HG03378 (cell line): ENCODE measurements around the gene ADAM10.

Experiments
- ATAC-seq: cut with Tn5 transposase; IDR thresholded peaks from one replicate; pipeline ENCODE4 v1.9.1; 2021; ENCODE audit warnings: mild to moderate bottlenecking, moderate library complexity; ENCODE audit not compliant: unreplicated experiment

The ADAM10 gene

GRCh38 chr15:58587486-58587885, 162.0 kb downstream of the ADAM10 start:
- ATAC-seq = no peak

GRCh38 chr15:58585693-58586443, 163.6 kb downstream of the ADAM10 start:
- ATAC-seq = no peak

DNA sequence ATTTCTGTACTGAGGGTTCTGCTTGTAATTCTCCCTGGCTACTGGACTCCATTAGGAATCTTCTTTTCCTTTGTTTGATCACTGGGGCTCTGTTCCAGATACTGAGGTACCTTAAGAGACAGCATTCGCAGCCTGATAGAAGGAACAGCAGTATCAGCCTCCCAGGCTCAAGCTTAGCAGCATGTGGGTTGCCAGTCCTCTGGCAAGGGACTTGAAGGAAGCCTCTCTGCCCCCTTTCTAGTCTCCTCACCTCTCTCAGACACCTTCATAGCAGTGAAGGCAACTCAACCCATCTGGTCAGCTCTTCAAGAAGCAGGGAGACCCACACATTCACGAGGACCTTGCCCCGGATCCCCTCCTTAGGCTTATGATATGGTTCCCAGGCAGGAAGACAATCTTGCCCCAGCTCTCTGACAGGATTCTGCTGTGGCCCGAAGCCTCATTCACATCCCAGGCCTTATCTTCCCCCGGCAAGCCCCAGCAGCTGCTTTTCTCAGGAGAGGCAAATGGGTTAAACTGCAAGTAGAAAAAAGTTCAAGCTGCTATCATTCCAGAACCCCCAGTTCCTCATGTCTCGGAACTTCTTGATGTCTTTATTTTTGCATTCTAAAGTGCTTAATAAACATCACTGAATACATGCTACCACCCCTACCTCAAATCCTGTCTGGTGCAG, 164.6 kb downstream of the ADAM10 start:
- ATAC-seq = no peak

DNA sequence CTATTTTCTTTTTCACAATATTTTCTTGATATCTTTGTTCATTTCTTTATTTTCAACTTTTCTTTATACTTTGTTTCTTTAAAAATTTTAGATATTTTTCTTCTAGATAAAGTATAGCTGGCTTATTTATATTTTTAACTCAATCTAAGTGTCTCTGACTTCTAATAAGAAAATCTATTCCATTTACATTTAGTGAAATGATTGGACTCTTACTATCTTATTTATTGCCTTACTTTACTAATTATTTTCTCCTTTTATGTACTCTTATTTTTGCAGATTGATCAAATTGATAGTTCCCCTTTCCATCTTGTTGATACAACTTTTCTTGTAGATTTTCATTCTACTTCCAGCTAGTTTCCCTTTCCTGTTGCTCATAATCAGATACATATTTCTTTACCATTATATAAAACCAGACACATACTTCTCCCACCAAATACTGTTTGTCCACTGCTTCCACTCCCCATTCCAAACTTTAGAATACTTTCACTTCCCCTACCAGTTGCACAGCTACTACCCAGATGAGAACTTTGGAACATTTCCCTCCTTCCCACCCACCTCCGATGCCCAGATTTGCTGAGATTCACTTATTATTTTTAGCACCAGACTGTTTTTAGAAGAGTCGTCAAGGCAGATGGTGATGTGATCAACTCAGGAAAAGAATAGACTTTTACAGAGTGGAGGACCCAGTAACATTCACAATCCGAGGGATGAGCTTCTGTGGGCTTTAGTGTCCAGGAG, 166.2 kb downstream of the ADAM10 start:
- ATAC-seq = no peak

DNA sequence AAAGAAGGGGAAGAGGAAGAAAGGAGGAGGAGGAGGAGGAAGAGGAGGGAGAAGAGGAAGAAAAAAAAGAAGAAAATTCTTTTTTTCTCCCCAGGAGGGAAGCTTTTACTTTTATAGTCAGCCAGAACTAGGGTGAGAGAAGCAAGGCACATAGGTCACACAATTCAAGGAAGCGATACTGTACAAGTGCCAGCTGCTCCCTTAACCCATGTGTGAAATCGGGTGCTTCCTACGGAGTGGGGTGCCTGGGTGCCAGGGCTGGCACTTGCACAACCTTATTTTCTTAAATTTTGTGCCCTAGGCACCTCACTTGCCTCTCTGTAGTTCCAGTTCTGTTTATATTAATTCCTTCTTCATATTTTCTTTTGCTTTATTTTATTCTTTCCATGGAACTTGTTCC, 167.3 kb downstream of the ADAM10 start:
- no peak for ATAC-seq

DNA sequence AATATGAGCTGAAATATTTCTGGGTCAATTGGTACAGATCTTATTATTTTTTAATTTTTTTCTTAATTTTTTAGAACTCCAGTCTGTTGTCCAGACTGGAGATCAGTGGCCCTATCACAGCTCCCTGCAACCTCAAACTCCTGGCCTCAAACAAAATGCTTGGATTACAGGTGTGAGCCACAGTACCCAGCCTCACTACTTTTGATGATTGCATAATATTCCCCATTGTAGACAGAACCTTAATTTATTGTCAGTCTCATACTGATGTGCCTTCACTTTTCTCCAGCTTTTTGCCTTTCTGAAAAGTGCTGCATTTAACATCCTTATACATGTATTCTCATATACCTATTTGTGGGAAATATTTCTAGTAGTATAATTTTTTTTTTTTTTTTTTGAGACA, 172.8 kb downstream of the ADAM10 start:
- ATAC-seq = no peak

- no peak for ATAC-seq
Measured at GRCh38 chr15:58575045-58575786, 174.3 kb downstream of the ADAM10 start.

DNA sequence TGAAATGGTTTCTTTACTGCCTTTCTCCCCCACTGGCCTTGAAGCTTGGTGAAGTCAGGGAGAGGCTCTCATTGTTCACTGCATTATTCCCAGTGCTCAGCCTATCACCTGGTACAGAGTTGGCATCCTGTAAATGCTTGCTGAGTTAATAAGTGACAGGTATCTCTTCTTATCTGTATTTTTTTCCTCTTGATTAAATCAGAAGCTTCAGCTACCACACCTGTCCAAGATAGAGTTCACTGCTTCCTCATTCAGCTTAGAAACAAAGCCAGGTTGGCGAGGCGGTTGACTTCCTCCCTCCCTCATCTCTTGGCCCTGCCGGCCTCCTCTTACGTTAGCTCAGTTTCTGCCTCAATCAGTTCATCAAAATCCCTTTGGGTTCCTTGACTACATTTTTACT, 174.9 kb downstream of the ADAM10 start:
- no peak for ATAC-seq

DNA sequence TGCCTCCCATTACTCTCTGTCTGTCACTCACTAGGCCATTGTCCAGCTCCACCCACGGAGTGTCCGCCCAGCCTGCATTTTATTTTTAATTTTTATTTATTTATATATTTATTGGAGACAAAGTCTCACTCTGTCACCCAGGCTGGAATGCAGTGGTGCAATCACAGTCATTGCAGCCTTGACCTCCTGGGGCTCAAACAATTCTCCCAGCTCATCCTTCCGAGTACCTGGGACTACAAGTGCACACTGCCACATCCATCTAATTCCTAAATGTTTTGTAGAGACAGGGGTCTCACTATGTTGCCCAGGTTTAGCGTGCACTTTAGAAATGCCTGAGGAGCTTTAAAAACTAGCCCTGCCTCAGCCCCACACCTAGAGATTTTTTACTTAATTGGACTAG, 176.2 kb downstream of the ADAM10 start:
- no peak for ATAC-seq

GRCh38 chr15:58572521-58572920, 177.0 kb downstream of the ADAM10 start:
- ATAC-seq = no peak

- no peak for ATAC-seq
Measured at GRCh38 chr15:58571491-58571890, 178.0 kb downstream of the ADAM10 start.

- ATAC-seq = no peak
Measured at GRCh38 chr15:58569455-58569854, 180.1 kb downstream of the ADAM10 start.

DNA sequence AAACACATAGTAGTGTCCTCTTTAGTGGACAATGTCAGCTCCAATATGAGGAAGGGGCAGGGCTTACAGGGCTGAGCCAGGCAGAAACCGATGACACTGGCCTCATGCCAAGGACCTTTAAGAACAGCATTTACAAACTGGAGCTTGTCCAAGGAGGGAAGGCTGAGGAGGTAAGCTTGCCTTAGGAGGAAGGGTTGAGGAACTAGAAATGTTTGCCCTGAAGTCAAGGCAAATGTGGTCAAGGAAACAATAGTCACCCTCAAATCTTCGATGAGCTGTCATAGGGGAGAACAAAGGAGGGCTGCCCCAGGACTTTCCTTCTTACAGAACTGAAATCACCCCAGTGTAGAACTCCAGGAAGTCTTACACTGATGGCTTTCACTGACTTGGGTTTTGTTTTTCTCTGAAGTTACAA, 181.3 kb downstream of the ADAM10 start:
- no peak for ATAC-seq

GRCh38 chr15:58566029-58566428, 183.5 kb downstream of the ADAM10 start:
- ATAC-seq = no peak

DNA sequence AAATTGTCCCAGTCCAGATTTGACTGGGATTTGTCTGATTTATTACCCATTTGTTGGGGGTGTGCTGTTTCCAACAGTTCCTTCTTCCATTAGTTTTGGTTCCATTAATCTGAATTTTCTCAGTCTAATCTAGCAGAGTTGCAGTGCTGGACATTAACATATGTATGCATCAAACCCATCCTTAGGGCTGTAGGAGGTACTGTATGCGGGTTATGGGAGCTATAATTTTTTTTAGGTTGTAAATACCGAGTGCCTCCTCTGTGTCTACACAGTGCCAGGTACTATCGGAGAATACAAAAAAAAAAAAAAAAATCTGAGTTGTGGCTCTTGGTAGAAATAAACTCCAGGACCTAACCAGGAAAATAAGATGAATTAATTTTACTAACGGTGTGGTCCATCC, 183.9 kb downstream of the ADAM10 start:
- no peak for ATAC-seq

GRCh38 chr15:58564981-58565380, 184.5 kb downstream of the ADAM10 start:
- no peak for ATAC-seq

- ATAC-seq = no peak
Measured at GRCh38 chr15:58562135-58562534, 187.4 kb downstream of the ADAM10 start.

DNA sequence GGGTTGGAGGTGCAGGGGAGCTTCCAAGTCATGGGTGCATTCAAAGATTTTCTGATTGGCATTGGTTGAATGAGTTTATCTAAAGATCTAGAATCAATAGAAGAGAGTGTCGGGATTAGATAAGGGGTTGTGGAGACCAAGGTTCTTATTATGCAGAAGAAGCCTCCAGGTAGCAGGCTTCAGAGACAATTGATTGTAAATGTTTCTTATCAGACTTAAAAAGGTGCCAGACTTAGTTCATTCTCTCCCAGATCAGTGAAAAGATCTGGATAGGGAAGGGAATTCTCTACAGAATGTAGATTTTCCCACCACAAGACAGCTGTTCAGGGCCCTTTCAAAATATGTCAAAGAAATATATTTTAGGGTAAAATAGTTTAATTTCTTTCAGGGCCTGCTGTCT, 188.2 kb downstream of the ADAM10 start:
- ATAC-seq = no peak

- no peak for ATAC-seq
Measured at GRCh38 chr15:58559904-58560588, 189.5 kb downstream of the ADAM10 start.

GRCh38 chr15:58558777-58559176, 190.7 kb downstream of the ADAM10 start:
- ATAC-seq = no peak

DNA sequence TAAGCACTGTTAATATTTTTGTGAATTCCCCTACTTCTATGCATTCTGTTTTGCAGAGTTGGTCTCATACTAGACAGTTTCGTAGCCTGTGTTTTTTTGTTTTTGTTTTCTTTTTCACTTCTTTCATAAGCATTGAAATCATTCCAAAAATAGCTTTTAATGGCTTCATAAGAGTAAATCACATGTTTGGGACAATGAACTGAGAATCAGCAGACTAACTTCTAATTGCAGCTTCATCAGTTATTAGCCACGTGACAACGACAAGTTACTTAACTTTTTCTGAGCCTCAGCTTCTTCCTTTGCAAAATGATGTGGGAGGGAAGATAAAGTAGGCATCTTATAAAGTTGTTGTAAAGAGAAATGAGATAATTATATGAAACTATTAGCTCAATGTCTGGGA, 193.0 kb downstream of the ADAM10 start:
- no peak for ATAC-seq
